ENCODE results near the gene SLC16A11. TPM values are rescaled to one million over a fixed set of nuclear protein-coding genes. Genes with fewer than 3 reads are reported as not detected.

The SLC16A11 gene
- total RNA-seq, 1 donor from 2014 or later, result not detected

DNA sequence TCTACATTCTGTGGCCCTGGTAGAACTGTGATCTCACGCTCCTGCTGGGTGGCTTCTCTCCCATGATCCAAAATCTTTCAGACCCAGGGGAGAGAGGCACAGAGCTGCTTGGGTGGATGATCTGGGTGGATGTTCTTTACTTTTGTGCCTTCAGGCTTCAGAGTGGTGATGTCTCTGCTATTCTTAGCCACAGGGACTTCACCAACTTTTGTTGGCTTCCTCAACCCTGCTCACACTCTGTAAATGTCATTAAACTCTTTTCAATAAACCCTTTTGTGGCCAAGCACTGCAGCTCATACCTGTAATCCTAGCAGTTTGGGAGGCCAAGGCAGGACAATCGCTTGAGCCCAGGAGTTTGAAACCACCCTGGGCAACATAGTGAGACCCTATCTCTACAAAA is 28.5 kb upstream of the SLC16A11 start:
- no peak for DNase-seq (ENCODE audit: low read depth)
- Histone ChIP-seq H3K27me3 (ENCODE audit: control insufficient read depth, insufficient read depth, low read length) (peaks cover 3% of the 10 kb centered on the region), H3K4me3 (ENCODE audit: low read depth, low read length) (no peak overlapping the region), H3K36me3 (ENCODE audit: control insufficient read depth, insufficient read depth, low read length) (no peaks in the 10 kb centered on the region)
- TF ChIP-seq, protein P1, sequence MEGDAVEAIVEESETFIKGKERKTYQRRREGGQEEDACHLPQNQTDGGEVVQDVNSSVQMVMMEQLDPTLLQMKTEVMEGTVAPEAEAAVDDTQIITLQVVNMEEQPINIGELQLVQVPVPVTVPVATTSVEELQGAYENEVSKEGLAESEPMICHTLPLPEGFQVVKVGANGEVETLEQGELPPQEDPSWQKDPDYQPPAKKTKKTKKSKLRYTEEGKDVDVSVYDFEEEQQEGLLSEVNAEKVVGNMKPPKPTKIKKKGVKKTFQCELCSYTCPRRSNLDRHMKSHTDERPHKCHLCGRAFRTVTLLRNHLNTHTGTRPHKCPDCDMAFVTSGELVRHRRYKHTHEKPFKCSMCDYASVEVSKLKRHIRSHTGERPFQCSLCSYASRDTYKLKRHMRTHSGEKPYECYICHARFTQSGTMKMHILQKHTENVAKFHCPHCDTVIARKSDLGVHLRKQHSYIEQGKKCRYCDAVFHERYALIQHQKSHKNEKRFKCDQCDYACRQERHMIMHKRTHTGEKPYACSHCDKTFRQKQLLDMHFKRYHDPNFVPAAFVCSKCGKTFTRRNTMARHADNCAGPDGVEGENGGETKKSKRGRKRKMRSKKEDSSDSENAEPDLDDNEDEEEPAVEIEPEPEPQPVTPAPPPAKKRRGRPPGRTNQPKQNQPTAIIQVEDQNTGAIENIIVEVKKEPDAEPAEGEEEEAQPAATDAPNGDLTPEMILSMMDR (IDR thresholded peaks at IDR 0.05; ENCODE audit: insufficient read depth, low read length, poor library complexity, severe bottlenecking), result no peak

DNA sequence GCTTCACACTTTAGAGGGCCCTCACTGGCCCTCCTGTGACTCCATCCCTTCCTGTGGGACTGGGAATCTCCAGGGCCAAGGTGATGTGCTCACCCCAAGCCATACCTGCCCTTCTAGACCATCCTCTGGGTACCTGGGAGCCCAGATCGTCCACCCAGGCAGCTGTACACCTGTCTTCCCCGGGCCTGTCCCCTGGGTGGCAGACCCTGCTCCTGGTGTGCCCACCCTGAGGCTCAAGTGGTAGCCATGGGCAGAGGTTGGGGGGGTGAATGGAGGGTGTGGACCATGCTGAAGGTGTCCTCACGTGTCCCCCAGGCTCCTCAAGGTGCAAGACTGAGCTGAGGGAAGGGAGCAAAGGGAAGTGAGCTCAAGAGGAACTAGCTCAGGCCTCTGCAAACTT is 26.8 kb upstream of the SLC16A11 start:
- Histone ChIP-seq H3K36me3 (ENCODE audit: control insufficient read depth, insufficient read depth, low read length) (no peaks in the 10 kb centered on the region), H3K4me3 (ENCODE audit: low read depth, low read length) (no peak overlapping the region), H3K27me3 (ENCODE audit: control insufficient read depth, insufficient read depth, low read length) (peaks cover 3% of the 10 kb centered on the region)
- TF ChIP-seq, protein P1 (IDR thresholded peaks at IDR 0.05; ENCODE audit: insufficient read depth, low read length, poor library complexity, severe bottlenecking), result no peak
- no peak for DNase-seq (ENCODE audit: low read depth)

DNA sequence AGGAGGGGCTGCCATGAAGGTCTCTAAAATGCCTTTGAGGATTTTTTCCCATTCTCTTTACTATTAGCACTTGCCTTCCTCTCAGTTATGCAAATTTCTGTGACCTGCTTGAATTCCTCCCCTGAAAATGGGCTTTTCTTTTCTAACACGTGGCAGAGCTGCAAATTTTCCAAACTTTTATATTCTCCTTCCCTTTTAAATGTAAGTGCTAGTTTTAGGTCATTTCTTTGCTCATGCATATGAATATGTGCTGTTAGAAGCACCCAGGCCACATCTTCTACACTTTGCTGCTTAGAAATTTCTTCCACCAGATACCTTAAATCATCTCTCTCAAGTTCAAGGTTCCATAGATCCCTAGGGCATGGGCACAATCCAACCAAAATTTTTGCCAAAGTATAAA is 24.4 kb upstream of the SLC16A11 start:
- Histone ChIP-seq H3K27me3 (ENCODE audit: control insufficient read depth, insufficient read depth, low read length) (no peaks in the 10 kb centered on the region), H3K36me3 (ENCODE audit: control insufficient read depth, insufficient read depth, low read length) (no peaks in the 10 kb centered on the region), H3K4me3 (ENCODE audit: low read depth, low read length) (no peak overlapping the region)
- no peak for DNase-seq (ENCODE audit: low read depth)
- TF ChIP-seq, protein P1 (IDR thresholded peaks at IDR 0.05; ENCODE audit: insufficient read depth, low read length, poor library complexity, severe bottlenecking), result no peak

DNA sequence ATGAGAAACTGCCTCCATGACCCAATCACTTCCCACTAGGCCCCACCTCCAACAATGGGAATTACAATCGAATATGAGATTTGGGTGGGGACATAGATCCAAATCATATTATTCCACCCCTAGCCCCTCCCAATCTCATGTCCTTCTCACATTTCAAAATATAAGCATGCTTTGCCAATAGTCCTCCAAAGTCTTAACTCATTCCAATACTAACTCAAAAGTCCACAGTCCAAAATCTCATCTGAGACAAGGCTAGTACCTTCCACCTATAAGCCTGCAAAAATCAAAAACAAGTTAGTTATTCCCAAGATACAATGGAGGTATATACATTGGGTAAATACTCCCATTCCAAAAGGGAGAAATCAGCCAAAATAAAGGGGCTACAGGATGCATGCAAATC is 23.3 kb upstream of the SLC16A11 start:
- H3K36me3 ChIP-seq (ENCODE audit: control insufficient read depth, insufficient read depth, low read length), result no peaks in the 10 kb centered on the region
- H3K4me3 ChIP-seq (ENCODE audit: low read depth, low read length), result no peak overlapping the region
- TF ChIP-seq, protein P1 (IDR thresholded peaks at IDR 0.05; ENCODE audit: insufficient read depth, low read length, poor library complexity, severe bottlenecking), result no peak
- H3K27me3 ChIP-seq (ENCODE audit: control insufficient read depth, insufficient read depth, low read length), result no peaks in the 10 kb centered on the region
- no peak for DNase-seq (ENCODE audit: low read depth)

DNA sequence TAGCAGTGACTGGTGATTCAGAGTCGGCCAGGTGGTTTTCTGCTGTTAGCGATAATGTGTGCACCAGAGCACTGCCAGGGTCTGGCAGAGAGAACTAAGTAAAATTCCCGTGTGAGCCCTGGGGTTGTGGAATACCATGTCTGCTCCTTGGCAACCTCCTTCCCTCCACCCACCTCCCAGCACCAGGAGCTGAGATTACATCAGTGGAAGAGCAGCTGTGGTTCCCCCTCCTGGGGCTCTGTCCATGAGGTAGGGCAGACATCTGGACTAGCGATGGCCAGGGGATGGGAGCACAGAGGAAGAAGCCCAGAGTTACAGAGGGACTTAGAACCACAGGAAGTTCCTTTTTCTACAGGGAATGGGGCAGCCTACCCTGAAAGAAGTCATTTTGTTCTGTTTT is 20.4 kb upstream of the SLC16A11 start:
- Histone ChIP-seq H3K36me3 (ENCODE audit: control insufficient read depth, insufficient read depth, low read length) (no peaks in the 10 kb centered on the region), H3K4me3 (ENCODE audit: low read depth, low read length) (no peak overlapping the region), H3K27me3 (ENCODE audit: control insufficient read depth, insufficient read depth, low read length) (no peaks in the 10 kb centered on the region)
- TF ChIP-seq, protein P1 (IDR thresholded peaks at IDR 0.05; ENCODE audit: insufficient read depth, low read length, poor library complexity, severe bottlenecking), result no peak
- DNase-seq (ENCODE audit: low read depth), result peak; percentile 32

DNA sequence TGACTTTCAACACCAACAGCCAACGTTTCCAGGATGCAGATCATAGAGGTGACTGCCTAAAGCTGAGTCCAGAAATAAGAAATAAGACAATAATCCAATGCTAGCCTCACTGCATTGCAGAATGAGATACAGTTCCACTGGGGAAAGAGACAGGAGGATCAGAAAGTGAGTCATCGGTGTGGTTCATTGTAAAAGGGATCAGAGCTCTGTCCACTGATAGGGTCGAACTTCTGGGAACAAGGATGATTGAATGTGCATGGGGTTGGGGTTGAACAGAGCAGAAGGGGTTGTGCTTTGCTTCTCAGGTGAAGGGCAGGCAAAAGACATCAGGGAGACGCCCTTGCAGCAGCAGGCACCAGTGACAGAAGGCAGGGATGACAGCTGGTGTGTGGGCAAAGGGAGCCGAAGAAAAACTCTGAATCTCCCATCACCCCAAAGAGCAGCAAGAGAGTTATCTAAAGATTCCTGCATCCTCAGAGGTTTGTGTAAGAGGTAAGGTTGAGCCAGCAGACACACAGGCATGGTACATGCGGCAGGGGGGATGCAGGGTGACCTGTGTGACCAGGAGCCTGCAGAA is 19.7 kb upstream of the SLC16A11 start:
- no peaks in the 10 kb centered on the region for H3K27me3 ChIP-seq (ENCODE audit: control insufficient read depth, insufficient read depth, low read length)
- H3K36me3 ChIP-seq (ENCODE audit: control insufficient read depth, insufficient read depth, low read length), result no peaks in the 10 kb centered on the region
- no peak overlapping the region for H3K4me3 ChIP-seq (ENCODE audit: low read depth, low read length)
- no peak for DNase-seq (ENCODE audit: low read depth)
- TF ChIP-seq, protein P1 (IDR thresholded peaks at IDR 0.05; ENCODE audit: insufficient read depth, low read length, poor library complexity, severe bottlenecking), result no peak
